Neural cell (in vitro differentiated cells): Measurements from ENCODE around the gene GPR157. TPM values are rescaled to one million over a fixed set of nuclear protein-coding genes. Genes with fewer than 3 reads are reported as not detected.

ENCODE experiments used
- H2AFZ ChIP-seq: fragments of 200-600, 300-800 bp; sonication (generic), shearing (Covaris generic); 2 replicates; pipeline ENCODE4 v1.6.0; 2014; ENCODE audit warnings: low read depth, mild to moderate bottlenecking, antibody characterized with exemption, low read length, moderate library complexity
- H3F3A ChIP-seq: fragments of 200-600 bp; shearing (Covaris generic); 2 replicates; pipeline ENCODE4 v1.6.1; 2016; ENCODE audit warnings: mild to moderate bottlenecking, moderate library complexity, mixed read lengths, antibody characterized with exemption, low read length; ENCODE audit not compliant: insufficient read depth, poor library complexity, severe bottlenecking
- H3K27ac ChIP-seq: fragments of 200-600, 300-800 bp; sonication (generic), shearing (Covaris generic); 2 replicates; pipeline ENCODE4 v1.5.1; 2014; ENCODE audit warnings: mild to moderate bottlenecking, low read length, moderate library complexity
- H3K27me3 ChIP-seq: fragments of 300-800, 200-600 bp; sonication (generic), shearing (Covaris generic); 2 replicates; pipeline ENCODE4 v1.6.0; 2014; ENCODE audit warnings: mild to moderate bottlenecking, low read depth, low read length, moderate library complexity; ENCODE audit not compliant: insufficient read depth
- H3K36me3 ChIP-seq: fragments of 300-800, 200-600 bp; sonication (generic), shearing (Covaris generic); 2 replicates; pipeline ENCODE4 v1.5.1; 2014; ENCODE audit warnings: mild to moderate bottlenecking, antibody characterized with exemption, low read length, moderate library complexity; ENCODE audit not compliant: insufficient read depth
- H3K4me2 ChIP-seq: fragments of 300-800, 200-600 bp; sonication (generic), shearing (Covaris generic); 2 replicates; pipeline ENCODE4 v1.6.0; 2014; ENCODE audit warnings: mild to moderate bottlenecking, low read length
- H3K4me3 ChIP-seq: fragments of 300-800, 200-600 bp; sonication (generic), shearing (Covaris generic); 2 replicates; pipeline ENCODE4 v1.5.1; 2014; ENCODE audit warnings: mild to moderate bottlenecking, low read length, moderate library complexity
- H3K79me2 ChIP-seq: fragments of 200-600 bp; shearing (Covaris generic); replicated peaks from 2 replicates; pipeline ENCODE4 v1.6.0; 2014; ENCODE audit warnings: mild to moderate bottlenecking, low read length, moderate library complexity; ENCODE audit not compliant: insufficient read depth
- H3K9ac ChIP-seq: fragments of 300-800, 200-600 bp; sonication (generic), shearing (Covaris generic); 2 replicates; pipeline ENCODE4 v1.6.1; 2016; ENCODE audit warnings: mild to moderate bottlenecking, low read length, mixed read lengths
- H3K9me2 ChIP-seq: fragments of 200-600 bp; shearing (Covaris generic); 2 replicates; pipeline ENCODE4 v1.6.1; 2016; ENCODE audit warnings: mild to moderate bottlenecking, low read length, mixed read lengths; ENCODE audit not compliant: insufficient read depth
- H3K9me3 ChIP-seq: fragments of 200-600, 300-800 bp; sonication (generic), shearing (Covaris generic); 2 replicates; pipeline ENCODE4 v1.6.1; 2016; ENCODE audit warnings: mild to moderate bottlenecking, mixed run types, low read length, moderate library complexity, mixed read lengths
- H4K20me1 ChIP-seq: fragments of 200-600 bp; shearing (Covaris generic); 2 replicates; pipeline ENCODE4 v1.6.1; 2016; ENCODE audit warnings: mild to moderate bottlenecking, mixed run types; ENCODE audit not compliant: insufficient read depth
- CTCF ChIP-seq: fragments of 450-650 bp; IDR thresholded peaks from 2 replicates; pipeline ENCODE4 v1.5.1; 2014; ENCODE audit warnings: antibody characterized with exemption, mild to moderate bottlenecking, moderate library complexity; ENCODE audit not compliant: poor library complexity, severe bottlenecking
- EP300 ChIP-seq: fragments of 450-650 bp; conservative IDR thresholded peaks from 2 replicates; pipeline ENCODE4 v1.6.1; 2014; ENCODE audit warnings: antibody characterized with exemption, mild to moderate bottlenecking, moderate library complexity; ENCODE audit not compliant: poor library complexity, severe bottlenecking
- EZH2 ChIP-seq: fragments of 200-600, 300-800 bp; shearing (Covaris generic), sonication (generic); IDR thresholded peaks from 2 replicates; pipeline ENCODE4 v1.6.1; 2014; ENCODE audit warnings: antibody characterized with exemption, low read length, borderline replicate concordance, mild to moderate bottlenecking; ENCODE audit not compliant: insufficient read depth, poor library complexity, severe bottlenecking
- MXI1 ChIP-seq: fragments of 450-650 bp; conservative IDR thresholded peaks from 2 replicates; pipeline ENCODE4 v1.6.1; 2014; ENCODE audit warnings: antibody characterized with exemption, mild to moderate bottlenecking; ENCODE audit not compliant: poor library complexity, severe bottlenecking
- RAD21 ChIP-seq: fragments of 450-650 bp; conservative IDR thresholded peaks from 2 replicates; pipeline ENCODE4 v1.6.1; 2014; ENCODE audit warnings: antibody characterized with exemption, mild to moderate bottlenecking, moderate library complexity
- REST ChIP-seq: IDR thresholded peaks from 2 replicates; pipeline ENCODE4 v1.6.1; 2012; ENCODE audit warnings: borderline replicate concordance
- SMC3 ChIP-seq: fragments of 450-650 bp; conservative IDR thresholded peaks from 2 replicates; pipeline ENCODE4 v1.6.1; 2014; ENCODE audit warnings: antibody characterized with exemption, mild to moderate bottlenecking, moderate library complexity; ENCODE audit not compliant: poor library complexity
- TAF1 ChIP-seq: IDR thresholded peaks from 2 replicates; pipeline ENCODE4 v1.6.1; 2012; ENCODE audit warnings: low read depth
- polyA plus RNA-seq: library from polyadenylated mRNA; depleted of rRNA; stranded (reverse); fragments of >200 nt; gene quantifications from 2 replicates; pipeline ENCODE4 v1.2.3, GENCODE V29; 2014

Gene GPR157
- polyA plus RNA-seq, 1 donor from 2014 or later, result not detected

DNA sequence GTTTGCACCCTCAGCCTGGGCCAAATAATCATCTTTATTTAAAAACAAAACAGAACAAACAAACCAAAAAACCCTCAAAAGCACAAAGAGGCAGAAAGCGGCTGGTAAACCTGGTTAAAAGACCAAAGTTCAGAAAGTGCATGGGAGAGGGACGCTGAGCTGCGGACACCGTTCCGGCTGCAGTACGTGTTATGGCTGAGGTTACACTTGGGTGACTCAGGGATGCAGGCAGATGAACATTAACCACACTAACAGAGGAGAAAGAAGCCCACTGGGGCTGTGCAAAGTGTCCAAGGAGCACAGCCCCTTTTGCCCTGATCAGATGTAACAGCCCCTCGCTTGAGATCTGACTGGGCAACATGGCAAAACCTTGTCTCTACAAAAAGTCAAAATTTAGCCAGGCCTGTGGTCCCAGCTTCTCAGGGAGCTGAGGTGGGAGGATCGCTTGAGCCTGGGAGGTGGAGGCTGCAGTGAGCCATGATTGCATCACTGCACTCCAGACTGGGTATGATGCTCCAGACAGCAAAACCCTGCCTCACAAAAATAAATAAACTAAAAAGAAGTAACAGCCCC lies 28.3 kb downstream of the GPR157 start:
- Histone ChIP-seq H3K9me3 (no peaks in the 10 kb centered on the region), H3K4me3 (no peak overlapping the region), H3K9me2 (no peaks in the 10 kb centered on the region), H3K36me3 (no peaks in the 10 kb centered on the region), H3F3A (no peaks in the 10 kb centered on the region), H2AFZ (no peak overlapping the region), H3K79me2 (no peaks in the 10 kb centered on the region), H3K27me3 (no peaks in the 10 kb centered on the region), H3K9ac (no peak overlapping the region), H3K27ac (no peak overlapping the region), H3K4me2 (no peak overlapping the region), H4K20me1 (no peaks in the 10 kb centered on the region)
- TF ChIP-seq RAD21 (no peak), REST (no peak), EZH2 (no peak), SMC3 (no peak), TAF1 (no peak), CTCF (no peak)

GRCh38 chr1:9099555-9099954 lies 29.3 kb downstream of the GPR157 start:
- H3K4me3 ChIP-seq, result no peak overlapping the region
- no peaks in the 10 kb centered on the region for H3K9me3 ChIP-seq
- TF ChIP-seq SMC3, result no peak
- no peak for TF ChIP-seq RAD21
- no peak for TF ChIP-seq EP300
- TF ChIP-seq TAF1, result no peak
- no peak for TF ChIP-seq MXI1
- no peak for TF ChIP-seq REST
- H3K36me3 ChIP-seq, result no peaks in the 10 kb centered on the region
- no peaks in the 10 kb centered on the region for H3K9me2 ChIP-seq
- no peaks in the 10 kb centered on the region for H4K20me1 ChIP-seq
- no peaks in the 10 kb centered on the region for H3K27me3 ChIP-seq
- H3F3A ChIP-seq, result no peaks in the 10 kb centered on the region
- H3K79me2 ChIP-seq, result no peaks in the 10 kb centered on the region
- H2AFZ ChIP-seq, result no peak overlapping the region
- H3K27ac ChIP-seq, result no peak overlapping the region
- no peak overlapping the region for H3K9ac ChIP-seq
- no peak overlapping the region for H3K4me2 ChIP-seq
